ENCODE measurements around the gene CDC7.
A peak's percentile ranks its signal among the peaks of the same experiment; 100 is the strongest.

CDC7 gene

DNA sequence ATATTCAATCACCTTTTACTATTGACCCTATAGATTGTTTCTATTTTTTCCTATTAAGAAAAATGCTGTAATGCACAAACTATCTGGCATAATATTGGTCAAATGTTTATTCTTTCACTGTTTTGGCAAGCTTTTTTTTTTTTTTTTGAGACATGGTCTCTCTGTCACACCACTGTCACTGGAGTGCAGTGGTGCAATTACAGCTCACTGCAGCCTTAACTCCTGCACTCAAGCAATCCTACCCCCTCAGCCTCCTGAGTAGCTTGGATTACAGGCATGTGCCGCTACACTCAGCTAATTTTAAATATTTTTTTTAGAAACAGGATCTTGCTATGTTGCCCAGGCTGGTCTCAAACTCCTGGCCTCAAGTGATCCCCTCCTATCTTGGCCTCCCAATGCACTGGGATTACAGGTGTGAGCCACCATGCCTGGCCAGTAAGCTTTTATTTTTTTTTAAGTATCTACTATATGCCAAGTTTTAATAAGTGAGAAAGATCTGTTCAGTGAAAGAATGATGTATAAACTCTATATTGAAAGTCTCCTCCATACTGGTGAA lies 3.4 kb downstream of the CDC7 start:
- no peak overlapping the region for H3K27ac ChIP-seq (ENCODE audit: extremely low read depth, low read depth, low read length)
- POLR2A ChIA-PET: interaction anchor here (1.0 kb wide), 1 partner anchor 367 kb away, joined by 3 read pairs; no protein-coding TSS in a partner anchor
- CTCF ChIA-PET: interaction anchor here (0.5 to 2.8 kb wide), 5 partner anchors 9 to 325 kb away, joined by 3 to 21 read pairs (median 3); no protein-coding TSS in a partner anchor
- H3K9me3 ChIP-seq (ENCODE audit: control insufficient read depth, insufficient read depth, low read depth, low read length): no peaks in the 10 kb centered on the region
- peaks cover 9 to 25% of the 10 kb centered on the region in 2 experiments; a peak in 2 of 3 replicates for H3K36me3 ChIP-seq (ENCODE audit: control insufficient read depth in 2 of 2, insufficient read depth in 1 of 2, low read length in 2 of 2)
- no peak overlapping the region for H3K4me3 ChIP-seq (ENCODE audit: low read depth, low read length)
- H3K4me1 ChIP-seq (ENCODE audit: control insufficient read depth, insufficient read depth, low read length): no peaks in the 10 kb centered on the region
- TF ChIP-seq ZFP3 (tag by site-specific recombination; IDR thresholded peaks at IDR 0.05; ENCODE audit: low read depth) (no peak), ZSCAN23 (tag by site-specific recombination; IDR thresholded peaks at IDR 0.05) (no peak), ZNF747 (tag by site-specific recombination; IDR thresholded peaks at IDR 0.05) (no peak), ZNF664 (tag by site-specific recombination; IDR thresholded peaks at IDR 0.05) (no peak), ZNF555 (tag by site-specific recombination; conservative IDR thresholded peaks at IDR 0.05) (no peak), ZBTB21 (tag by site-specific recombination; IDR thresholded peaks at IDR 0.05) (no peak), ZNF140 (tag by site-specific recombination; IDR thresholded peaks at IDR 0.05) (peak; percentile 92), ZNF707 (tag by site-specific recombination; IDR thresholded peaks at IDR 0.05) (no peak), ZNF121 (tag by site-specific recombination; IDR thresholded peaks at IDR 0.05) (peak; percentile 86; the same call in 1 of the 2 replicates), ZNF404 (tag by site-specific recombination; IDR thresholded peaks at IDR 0.05) (no peak)
- TF ChIP-seq, protein P1, sequence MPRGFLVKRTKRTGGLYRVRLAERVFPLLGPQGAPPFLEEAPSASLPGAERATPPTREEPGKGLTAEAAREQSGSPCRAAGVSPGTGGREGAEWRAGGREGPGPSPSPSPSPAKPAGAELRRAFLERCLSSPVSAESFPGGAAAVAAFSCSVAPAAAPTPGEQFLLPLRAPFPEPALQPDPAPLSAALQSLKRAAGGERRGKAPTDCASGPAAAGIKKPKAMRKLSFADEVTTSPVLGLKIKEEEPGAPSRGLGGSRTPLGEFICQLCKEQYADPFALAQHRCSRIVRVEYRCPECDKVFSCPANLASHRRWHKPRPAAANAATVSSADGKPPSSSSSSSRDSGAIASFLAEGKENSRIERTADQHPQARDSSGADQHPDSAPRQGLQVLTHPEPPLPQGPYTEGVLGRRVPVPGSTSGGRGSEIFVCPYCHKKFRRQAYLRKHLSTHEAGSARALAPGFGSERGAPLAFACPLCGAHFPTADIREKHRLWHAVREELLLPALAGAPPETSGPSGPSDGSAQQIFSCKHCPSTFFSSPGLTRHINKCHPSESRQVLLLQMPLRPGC (tag by site-specific recombination; IDR thresholded peaks at IDR 0.05): no peak
- TF ChIP-seq, protein P2, sequence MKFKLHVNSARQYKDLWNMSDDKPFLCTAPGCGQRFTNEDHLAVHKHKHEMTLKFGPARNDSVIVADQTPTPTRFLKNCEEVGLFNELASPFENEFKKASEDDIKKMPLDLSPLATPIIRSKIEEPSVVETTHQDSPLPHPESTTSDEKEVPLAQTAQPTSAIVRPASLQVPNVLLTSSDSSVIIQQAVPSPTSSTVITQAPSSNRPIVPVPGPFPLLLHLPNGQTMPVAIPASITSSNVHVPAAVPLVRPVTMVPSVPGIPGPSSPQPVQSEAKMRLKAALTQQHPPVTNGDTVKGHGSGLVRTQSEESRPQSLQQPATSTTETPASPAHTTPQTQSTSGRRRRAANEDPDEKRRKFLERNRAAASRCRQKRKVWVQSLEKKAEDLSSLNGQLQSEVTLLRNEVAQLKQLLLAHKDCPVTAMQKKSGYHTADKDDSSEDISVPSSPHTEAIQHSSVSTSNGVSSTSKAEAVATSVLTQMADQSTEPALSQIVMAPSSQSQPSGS (tag by site-specific recombination; IDR thresholded peaks at IDR 0.05; ENCODE audit: low read depth): no peak

DNA sequence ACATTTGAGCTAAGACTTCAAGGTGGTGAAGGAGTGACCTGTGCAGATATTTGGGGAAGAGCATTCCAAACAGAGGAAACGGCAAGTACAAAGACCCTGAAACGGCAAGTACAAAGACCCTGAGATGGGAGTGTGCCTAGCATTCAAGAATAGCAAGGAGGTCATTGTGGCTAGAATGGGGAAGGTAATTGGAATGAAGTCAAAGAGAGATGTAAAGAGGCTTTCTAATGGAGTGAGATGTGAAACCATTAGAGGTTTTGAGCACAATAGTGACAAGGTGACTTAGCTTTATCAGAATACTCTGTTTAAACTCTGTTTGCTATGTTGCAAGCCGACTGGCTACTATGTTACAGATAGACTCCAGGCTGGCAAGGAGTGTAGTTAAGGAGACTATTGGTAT lies 4.4 kb downstream of the CDC7 start:
- Histone ChIP-seq H3K4me3 (ENCODE audit: low read depth, low read length) (no peak overlapping the region), H3K36me3 (ENCODE audit: control insufficient read depth in 2 of 2, insufficient read depth in 1 of 2, low read length in 2 of 2) (peaks cover 14 to 35% of the 10 kb centered on the region in 2 experiments; a peak in 2 of 3 replicates), H3K4me1 (ENCODE audit: control insufficient read depth, insufficient read depth, low read length) (no peaks in the 10 kb centered on the region), H3K27ac (ENCODE audit: extremely low read depth, low read depth, low read length) (no peak overlapping the region), H3K9me3 (ENCODE audit: control insufficient read depth, insufficient read depth, low read depth, low read length) (no peaks in the 10 kb centered on the region)
- CTCF ChIA-PET: interaction anchor here (1.4 kb wide), 1 partner anchor 222 kb away, joined by 4 read pairs; no protein-coding TSS in a partner anchor
- TF ChIP-seq, protein P3, sequence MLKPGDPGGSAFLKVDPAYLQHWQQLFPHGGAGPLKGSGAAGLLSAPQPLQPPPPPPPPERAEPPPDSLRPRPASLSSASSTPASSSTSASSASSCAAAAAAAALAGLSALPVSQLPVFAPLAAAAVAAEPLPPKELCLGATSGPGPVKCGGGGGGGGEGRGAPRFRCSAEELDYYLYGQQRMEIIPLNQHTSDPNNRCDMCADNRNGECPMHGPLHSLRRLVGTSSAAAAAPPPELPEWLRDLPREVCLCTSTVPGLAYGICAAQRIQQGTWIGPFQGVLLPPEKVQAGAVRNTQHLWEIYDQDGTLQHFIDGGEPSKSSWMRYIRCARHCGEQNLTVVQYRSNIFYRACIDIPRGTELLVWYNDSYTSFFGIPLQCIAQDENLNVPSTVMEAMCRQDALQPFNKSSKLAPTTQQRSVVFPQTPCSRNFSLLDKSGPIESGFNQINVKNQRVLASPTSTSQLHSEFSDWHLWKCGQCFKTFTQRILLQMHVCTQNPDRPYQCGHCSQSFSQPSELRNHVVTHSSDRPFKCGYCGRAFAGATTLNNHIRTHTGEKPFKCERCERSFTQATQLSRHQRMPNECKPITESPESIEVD (tag by site-specific recombination; IDR thresholded peaks at IDR 0.05): no peak
- TF ChIP-seq ZNF623 (tag by site-specific recombination; IDR thresholded peaks at IDR 0.05): no peak
- POLR2A ChIA-PET: no interaction called here

DNA sequence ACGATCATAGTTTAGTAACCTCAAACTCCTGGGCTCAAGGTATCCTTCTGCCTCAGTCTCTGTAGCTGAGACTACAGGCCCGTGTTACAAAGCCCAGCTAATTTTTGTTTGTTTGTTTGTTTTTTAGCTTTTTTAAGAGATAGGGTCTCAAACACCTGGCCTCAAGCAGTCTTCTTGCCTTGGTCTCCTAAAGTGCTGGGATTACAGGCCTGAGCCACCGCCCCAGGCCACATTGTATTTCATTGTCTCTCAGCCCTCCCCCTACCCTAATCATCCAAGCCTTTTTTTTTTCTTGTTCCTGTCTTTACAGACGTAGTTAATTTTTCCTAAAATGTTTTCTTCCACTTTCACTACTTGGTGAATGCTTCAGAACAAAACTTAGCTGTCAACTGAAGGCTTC lies 5.4 kb downstream of the CDC7 start:
- TF ChIP-seq ZNF76 (tag by site-specific recombination; IDR thresholded peaks at IDR 0.05; ENCODE audit: borderline replicate concordance, low read depth) (no peak), PRDM1 (tag by site-specific recombination; IDR thresholded peaks at IDR 0.05) (peak; percentile 4; the same call in 1 of the 2 replicates)
- Histone ChIP-seq H3K9me3 (ENCODE audit: control insufficient read depth, insufficient read depth, low read depth, low read length) (no peaks in the 10 kb centered on the region), H3K4me3 (ENCODE audit: low read depth, low read length) (no peak overlapping the region), H3K27ac (ENCODE audit: extremely low read depth, low read depth, low read length) (no peak overlapping the region), H3K4me1 (ENCODE audit: control insufficient read depth, insufficient read depth, low read length) (no peaks in the 10 kb centered on the region), H3K36me3 (ENCODE audit: control insufficient read depth in 2 of 2, insufficient read depth in 1 of 2, low read length in 2 of 2) (peaks cover 18 to 45% of the 10 kb centered on the region in 2 experiments)
- ChIA-PET CTCF (interaction anchor here (0.6 to 0.8 kb wide), 2 partner anchors 226 to 427 kb away, joined by 3 to 6 read pairs; no protein-coding TSS in a partner anchor), POLR2A (interaction anchor here (0.6 kb wide), 1 partner anchor 236 kb away, joined by 6 read pairs; no protein-coding TSS in a partner anchor)

All from HEK293 (cell line).